Activated naive CD4-positive, alpha-beta T cell treated with anti-CD3 and anti-CD28 coated beads for 36 hours (primary cell): ENCODE data around the gene VAV2. TPM values are rescaled to one million over a fixed set of nuclear protein-coding genes. Genes with fewer than 3 reads are reported as not detected.

ENCODE experiments used
- CTCF ChIA-PET: fragments of 350-600 bp; sonication (Branson Sonifier 250); formaldehyde crosslinking; loops from one replicate; lab custom pipeline; 2021; ENCODE audit warnings: antibody characterized with exemption; lab: Charles Lee
- DNase-seq: peaks from one replicate; pipeline ENCODE4 v3.0.0-alpha.2; 2020
- H3K27ac Mint-ChIP-seq: one replicate; pipeline ENCODE4 v1.8.0; 2021; ENCODE audit warnings: mild to moderate bottlenecking, mixed read lengths
- H3K27me3 Mint-ChIP-seq: one replicate; pipeline ENCODE4 v1.8.0; 2021; ENCODE audit warnings: low read depth, mixed read lengths
- H3K36me3 Mint-ChIP-seq: one replicate; pipeline ENCODE4 v1.8.0; 2021; ENCODE audit warnings: low read depth, mixed read lengths
- H3K4me1 Mint-ChIP-seq: one replicate; pipeline ENCODE4 v1.8.0; 2021; ENCODE audit warnings: low read depth, mixed read lengths
- H3K4me3 Mint-ChIP-seq: one replicate; pipeline ENCODE4 v1.8.0; 2021; ENCODE audit warnings: mild to moderate bottlenecking, moderate library complexity, mixed read lengths
- H3K9me3 Mint-ChIP-seq: one replicate; pipeline ENCODE4 v1.8.0; 2021; ENCODE audit warnings: mixed read lengths
- intact Hi-C: fragments of 100-400 bp; cut with micrococcal nuclease; formaldehyde crosslinking; loops from one replicate; pipeline ENCODE4 v1.15.1; 2023
- total RNA-seq, 2 experiments: library from RNA; stranded (reverse); gene quantifications; one replicate each; pipeline ENCODE4 v1.2.3, GENCODE V29; 2021

The VAV2 gene
- total RNA-seq, 2 experiments from 2014 or later = 3.4 to 3.8 TPM

DNA sequence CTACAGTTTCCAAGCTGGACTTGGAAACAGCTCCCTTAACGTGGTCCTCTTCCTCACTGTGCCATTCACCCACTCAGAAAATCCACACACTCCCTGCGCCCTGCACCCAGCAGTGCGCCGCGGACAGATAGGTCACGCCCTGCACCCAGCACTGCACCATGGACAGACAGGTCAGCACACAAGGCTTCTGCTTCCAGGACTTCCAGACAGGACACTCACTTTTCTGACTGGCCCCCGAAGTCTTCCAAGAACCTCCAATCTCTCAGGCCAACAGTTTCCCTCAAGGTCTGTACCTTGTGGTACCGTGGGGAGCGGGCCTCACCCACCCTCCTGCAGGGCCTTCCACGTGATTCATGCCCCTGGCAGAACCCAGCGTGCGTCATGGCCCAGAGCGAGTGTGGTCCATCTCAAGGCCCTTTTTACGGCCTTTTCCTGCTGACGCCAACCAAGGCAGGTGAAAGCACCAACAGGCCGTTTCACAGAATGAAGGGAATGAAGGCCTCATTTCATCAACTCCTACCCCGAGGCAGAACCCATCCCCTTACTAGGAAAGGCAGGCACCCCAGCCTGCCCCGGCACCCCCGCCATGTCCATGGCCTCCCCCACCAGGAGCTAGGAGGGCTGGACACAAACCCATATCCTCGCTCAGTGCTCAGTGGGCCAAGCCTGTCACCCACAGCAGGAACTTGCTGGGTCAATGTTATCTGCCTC, 17.3 kb downstream of the VAV2 start:
- no peak overlapping the region for H3K4me3 Mint-ChIP-seq
- CTCF ChIA-PET = no interaction called here
- intact Hi-C loops = no loop called here
- no peak overlapping the region for H3K27ac Mint-ChIP-seq
- H3K4me1 Mint-ChIP-seq = no peaks in the 10 kb centered on the region
- no peaks in the 10 kb centered on the region for H3K36me3 Mint-ChIP-seq
- no peak for DNase-seq
- no peaks in the 10 kb centered on the region for H3K9me3 Mint-ChIP-seq
- H3K27me3 Mint-ChIP-seq = no peaks in the 10 kb centered on the region

DNA sequence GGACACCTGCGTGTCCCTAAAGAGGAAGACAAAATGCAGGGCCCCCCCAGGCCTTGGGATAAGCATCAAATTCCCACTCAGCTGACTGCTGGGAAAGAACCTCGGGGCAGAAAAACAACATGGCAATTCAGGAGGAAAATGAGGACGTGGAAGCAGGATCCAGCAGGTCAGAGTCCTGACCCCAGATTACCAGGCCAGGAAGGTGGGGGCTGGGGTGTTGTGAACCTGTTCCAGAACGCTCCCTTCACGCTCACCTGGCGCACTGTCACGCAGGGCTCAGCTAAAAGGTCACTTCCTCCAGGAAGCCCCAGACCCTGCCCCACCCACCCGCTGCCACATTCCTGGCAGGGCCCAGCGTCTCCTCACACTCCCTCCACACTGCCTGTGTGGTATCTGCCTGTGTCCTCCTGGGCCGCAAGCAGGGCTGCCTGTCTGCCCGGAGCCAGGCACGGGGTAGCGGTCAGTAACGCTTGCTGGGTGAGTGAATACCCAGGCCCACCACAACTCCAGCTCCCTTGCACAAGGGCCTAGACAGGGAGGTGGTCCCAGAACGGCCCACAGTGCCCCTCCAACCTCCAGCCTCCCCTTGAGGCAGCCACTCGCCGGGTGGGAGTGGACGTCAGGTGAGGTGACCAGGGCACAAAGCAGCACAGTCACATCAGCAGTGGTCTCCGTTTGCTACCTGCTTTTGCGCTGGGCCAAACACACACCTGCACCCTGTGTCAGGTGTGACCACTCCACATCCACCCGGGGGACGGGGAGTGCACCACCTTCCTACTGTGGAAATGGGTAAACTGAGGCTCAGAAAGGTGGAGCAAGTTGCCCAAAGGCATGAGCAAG, 18.1 kb downstream of the VAV2 start:
- Mint-ChIP-seq H3K9me3 (no peaks in the 10 kb centered on the region), H3K27ac (no peak overlapping the region), H3K27me3 (no peaks in the 10 kb centered on the region), H3K4me3 (no peak overlapping the region), H3K36me3 (no peaks in the 10 kb centered on the region), H3K4me1 (no peaks in the 10 kb centered on the region)
- CTCF ChIA-PET = no interaction called here
- no peak for DNase-seq
- intact Hi-C loops = no loop called here

DNA sequence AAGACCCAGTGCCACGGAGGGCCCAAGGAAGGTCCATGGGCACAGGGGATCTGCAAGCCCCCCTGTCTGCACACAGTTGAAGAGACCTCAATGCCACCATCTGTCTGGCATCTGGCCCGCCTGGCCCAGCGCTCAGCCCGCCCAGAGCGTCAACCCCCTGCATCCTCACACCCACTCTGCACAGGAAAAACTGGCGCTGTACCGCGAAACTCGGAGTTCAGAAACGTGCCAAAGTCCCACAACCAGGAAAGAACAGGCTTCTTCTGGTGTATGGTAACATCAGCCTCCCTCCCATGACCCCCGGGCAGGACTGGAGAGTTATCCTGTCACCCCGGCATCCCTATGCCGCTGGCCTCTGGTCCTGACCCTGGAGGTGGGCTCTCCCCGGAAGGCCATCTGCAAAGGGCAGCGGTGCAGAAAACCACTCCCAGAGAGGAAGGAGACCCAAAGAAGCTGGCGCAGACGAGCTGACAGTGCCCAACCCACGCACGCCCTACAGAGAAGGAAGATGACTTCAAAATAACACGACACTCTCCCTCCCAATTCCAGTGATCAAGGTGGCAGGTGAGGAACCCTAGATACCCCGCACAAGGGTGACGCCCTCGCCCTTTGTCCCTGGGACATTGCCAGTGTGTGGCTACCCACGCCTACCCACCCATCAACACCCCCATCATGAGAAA, 18.9 kb downstream of the VAV2 start:
- Mint-ChIP-seq H3K4me1 (no peaks in the 10 kb centered on the region), H3K27me3 (no peaks in the 10 kb centered on the region), H3K36me3 (no peaks in the 10 kb centered on the region), H3K27ac (no peak overlapping the region), H3K9me3 (no peaks in the 10 kb centered on the region), H3K4me3 (no peak overlapping the region)
- CTCF ChIA-PET = no interaction called here
- intact Hi-C loops = no loop called here
- no peak for DNase-seq

DNA sequence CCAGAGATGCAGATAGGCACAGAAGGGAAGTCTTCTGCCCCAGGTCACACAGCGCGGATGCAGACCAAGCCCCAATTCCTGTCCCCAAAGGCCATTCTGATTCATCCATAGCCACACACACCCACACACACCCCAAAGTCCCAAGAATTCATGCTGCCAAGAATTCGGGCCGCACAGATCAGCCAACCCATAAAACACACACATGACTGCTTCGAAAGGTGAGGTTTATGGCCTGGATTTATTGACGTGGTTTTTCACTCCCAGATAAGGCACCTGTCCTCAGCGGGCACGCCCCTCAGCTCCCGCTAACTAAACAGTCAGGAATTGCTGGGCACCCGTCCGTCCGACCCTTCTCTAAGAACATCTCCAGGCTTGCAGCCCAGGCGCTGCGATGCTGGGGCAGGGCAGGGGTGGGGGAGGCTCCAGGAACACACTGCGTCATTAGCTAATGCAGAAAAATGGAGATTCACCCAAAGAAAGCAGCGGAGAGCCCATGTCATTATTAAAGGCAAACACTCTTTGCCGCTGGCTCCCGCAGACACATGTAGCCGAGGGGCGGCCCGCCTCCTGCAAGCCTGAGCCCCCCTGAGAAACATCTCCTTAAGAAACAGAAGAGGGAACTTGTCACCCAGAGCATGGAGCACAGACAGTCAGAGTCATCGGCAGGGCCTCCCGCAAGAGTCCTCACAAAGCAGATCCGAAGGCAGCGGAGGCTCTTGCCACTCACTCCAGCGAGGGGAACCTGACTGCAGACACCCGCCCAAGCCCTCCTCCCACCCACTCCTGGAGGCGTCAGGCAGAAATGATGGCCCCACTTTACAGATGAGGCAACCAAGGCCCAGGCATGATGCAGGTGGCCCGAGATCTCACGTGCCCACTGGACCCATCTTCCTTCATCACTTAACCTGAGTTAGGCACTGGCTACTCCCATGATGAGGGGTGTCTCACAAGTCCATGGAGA, 19.9 kb downstream of the VAV2 start:
- H3K27ac Mint-ChIP-seq = no peak overlapping the region
- no peak for DNase-seq
- intact Hi-C loops = no loop called here
- H3K27me3 Mint-ChIP-seq = no peaks in the 10 kb centered on the region
- no peak overlapping the region for H3K4me3 Mint-ChIP-seq
- H3K9me3 Mint-ChIP-seq = no peaks in the 10 kb centered on the region
- H3K4me1 Mint-ChIP-seq = no peaks in the 10 kb centered on the region
- CTCF ChIA-PET = interaction anchor here (0.6 kb wide), 1 partner anchor 31 kb away, joined by 4 read pairs; no protein-coding TSS in a partner anchor
- H3K36me3 Mint-ChIP-seq = no peaks in the 10 kb centered on the region

DNA sequence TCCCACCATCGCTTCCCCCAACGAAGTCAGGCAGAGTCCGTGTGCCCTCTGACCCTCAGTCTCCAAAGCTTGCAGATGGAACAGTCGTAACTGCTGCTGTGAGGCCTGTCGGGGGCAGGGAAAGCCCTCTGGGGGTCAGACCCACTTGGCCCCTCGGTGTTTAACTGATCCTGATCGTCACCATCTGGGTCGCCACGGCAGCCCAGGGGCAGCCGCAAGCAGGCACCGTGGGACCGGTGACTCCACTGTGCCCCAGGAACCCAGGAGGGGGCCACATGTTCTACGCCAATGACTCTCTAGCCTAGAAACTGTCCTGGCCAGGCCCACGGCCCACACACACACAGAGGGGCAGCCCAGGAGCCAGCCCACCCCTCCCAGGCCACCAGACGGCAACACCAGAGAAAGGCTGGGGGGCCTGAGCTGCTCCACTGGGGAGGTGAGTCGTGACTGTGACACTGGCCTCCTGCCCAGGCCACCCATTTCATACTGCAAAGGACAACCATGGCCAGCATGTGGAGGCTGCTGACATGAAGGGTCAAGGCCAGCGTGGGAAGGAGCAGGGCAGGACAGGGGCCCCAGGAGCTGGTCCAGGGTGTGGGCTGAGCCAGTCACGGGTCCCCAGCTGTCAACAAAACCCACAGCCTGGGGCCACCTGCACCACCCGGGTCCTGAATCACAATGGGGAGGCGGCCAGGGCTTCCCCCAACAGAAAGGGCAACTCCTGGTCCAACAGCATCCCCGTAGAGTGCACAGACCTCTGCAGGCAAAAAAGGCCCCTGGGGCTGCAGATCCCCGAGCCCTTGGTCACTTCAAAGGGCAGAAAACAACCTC, 20.8 kb downstream of the VAV2 start:
- DNase-seq = no peak
- Mint-ChIP-seq H3K27me3 (no peaks in the 10 kb centered on the region), H3K27ac (no peak overlapping the region), H3K36me3 (no peaks in the 10 kb centered on the region), H3K9me3 (no peaks in the 10 kb centered on the region), H3K4me3 (no peak overlapping the region), H3K4me1 (no peaks in the 10 kb centered on the region)
- intact Hi-C loops = no loop called here
- CTCF ChIA-PET = no interaction called here

DNA sequence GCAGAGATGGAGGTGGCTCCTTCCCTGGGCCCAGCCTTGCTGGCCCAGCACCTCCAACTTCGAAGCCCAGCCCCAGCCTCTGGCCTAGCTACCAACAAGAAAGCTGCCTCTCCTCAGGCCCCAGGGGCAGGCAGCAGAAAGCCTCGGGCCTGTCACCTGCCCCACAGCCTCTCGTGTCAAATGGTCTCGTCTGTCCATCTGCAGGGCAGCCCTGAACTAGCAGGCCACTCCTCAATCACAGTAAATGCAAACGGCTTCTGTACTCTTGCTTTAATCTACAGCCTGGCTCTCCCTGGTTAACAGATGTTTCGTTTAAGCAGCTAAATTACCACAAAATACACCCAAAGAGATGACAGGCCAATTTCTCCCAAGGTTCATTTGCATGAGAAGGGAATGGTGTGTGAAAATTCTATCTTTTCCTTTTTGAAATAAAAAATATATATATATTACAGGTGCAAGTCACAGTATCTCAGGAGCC, 21.5 kb downstream of the VAV2 start:
- Mint-ChIP-seq H3K27me3 (no peaks in the 10 kb centered on the region), H3K4me1 (no peaks in the 10 kb centered on the region), H3K9me3 (no peaks in the 10 kb centered on the region), H3K36me3 (no peaks in the 10 kb centered on the region), H3K27ac (no peak overlapping the region), H3K4me3 (no peak overlapping the region)
- intact Hi-C loops = no loop called here
- no peak for DNase-seq
- CTCF ChIA-PET = no interaction called here

DNA sequence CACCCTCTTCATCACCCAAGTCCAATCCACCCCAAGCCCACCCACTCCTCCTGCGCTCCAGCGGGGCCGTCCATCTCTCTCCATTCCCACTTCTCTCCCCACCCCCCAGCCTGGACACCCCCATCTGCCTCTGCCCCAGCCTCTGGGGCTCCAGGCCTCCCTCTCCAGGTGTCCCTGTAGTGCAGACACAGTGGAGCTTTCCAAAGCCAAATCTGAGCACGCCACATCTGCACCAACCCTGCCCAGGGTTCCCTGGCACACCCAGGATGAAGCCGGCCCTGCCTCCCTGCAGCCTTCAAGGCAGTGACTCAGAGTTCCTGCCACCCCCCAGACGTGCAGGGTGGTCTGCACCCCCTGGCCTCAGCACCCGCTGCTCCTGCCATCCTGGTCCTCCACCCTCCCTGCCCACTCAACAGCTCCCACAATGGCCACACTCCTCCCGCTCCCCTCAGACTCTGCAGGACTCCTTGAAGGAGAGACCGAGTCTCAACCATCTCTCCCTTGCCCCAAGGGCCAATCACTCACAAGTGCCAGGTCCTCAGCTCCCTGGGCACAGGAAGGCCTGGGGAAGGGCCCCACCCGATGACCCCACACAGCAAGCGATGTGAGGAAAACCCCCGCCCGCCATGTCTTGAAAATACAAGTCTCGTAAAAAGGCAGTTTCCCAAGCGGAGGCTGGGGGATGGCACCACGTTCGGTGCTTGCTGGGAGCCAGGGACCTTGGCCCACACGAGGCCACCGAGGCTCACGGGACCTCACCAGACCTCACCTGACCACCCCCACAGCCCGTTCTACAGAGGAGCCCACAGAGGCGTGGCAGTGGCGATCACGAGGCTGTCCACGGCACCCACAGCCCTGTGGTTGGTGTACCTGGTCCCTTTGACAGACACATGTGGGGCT, 22.2 kb downstream of the VAV2 start:
- intact Hi-C loops = no loop called here
- H3K36me3 Mint-ChIP-seq = no peaks in the 10 kb centered on the region
- no peak overlapping the region for H3K4me3 Mint-ChIP-seq
- H3K27ac Mint-ChIP-seq = no peak overlapping the region
- no peaks in the 10 kb centered on the region for H3K27me3 Mint-ChIP-seq
- CTCF ChIA-PET = no interaction called here
- H3K4me1 Mint-ChIP-seq = no peaks in the 10 kb centered on the region
- H3K9me3 Mint-ChIP-seq = peaks cover under 1% of the 10 kb centered on the region
- no peak for DNase-seq

DNA sequence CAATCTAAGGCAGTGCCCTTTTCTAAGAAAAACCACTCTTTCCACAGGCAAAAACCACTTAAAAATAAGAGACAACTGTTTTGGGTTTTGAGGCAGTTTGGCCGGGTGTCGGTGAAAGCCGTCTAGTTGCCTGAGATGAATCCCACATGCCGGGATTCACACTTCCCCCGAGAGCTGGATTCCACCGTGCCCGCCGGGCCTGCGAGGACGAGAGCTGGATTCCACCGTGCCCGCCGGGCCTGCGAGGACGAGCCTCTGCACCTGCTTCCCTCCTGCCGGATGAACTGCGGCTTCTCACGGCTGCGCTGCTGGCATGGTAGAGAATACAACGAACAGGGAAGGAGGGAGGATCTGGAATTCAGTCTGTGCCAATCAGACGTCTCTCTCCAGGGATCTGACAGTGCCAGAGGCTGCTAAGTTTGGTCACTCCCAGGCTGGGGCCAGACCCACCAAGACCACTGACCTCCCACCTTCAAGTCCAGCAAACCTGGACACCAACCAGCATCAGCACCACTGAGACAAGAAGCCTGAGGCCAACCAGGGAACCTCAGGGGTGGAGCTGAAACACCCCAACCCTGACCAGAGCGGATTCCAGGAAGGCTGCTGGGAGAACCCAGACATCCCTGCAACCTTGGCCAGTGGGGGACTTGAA, 23.0 kb downstream of the VAV2 start:
- H3K4me3 Mint-ChIP-seq = no peak overlapping the region

DNA sequence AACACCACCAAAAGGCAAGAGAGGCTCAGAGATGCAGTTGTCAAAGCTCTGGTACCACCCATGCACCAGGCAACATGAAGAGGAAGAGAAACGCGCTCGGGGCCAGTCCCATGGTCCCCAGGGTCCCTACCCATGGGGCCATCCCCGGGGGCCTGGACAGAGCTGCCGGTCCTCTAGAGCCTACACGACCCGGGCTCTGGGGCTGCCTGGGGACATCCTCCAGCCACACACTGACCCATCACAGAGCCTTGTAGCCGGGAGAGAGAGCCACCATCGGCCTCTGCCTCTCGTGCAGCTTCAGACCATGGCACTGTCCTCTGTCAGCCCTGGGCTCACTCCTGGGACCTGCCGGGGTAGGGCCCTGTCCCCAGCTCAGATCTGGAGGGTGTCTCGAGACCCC, 23.7 kb downstream of the VAV2 start:
- H3K27me3 Mint-ChIP-seq = no peaks in the 10 kb centered on the region
- peaks cover 9% of the 10 kb centered on the region for H3K9me3 Mint-ChIP-seq
- no peak overlapping the region for H3K27ac Mint-ChIP-seq
- intact Hi-C loops = no loop called here
- CTCF ChIA-PET = interaction anchor here (0.6 kb wide), 1 partner anchor 779 kb away, joined by 5 read pairs; no protein-coding TSS in a partner anchor
- no peaks in the 10 kb centered on the region for H3K36me3 Mint-ChIP-seq
- H3K4me3 Mint-ChIP-seq = no peak overlapping the region
- H3K4me1 Mint-ChIP-seq = no peaks in the 10 kb centered on the region
- DNase-seq = no peak

More for the DNA sequence above, 23.0 kb downstream of the VAV2 start:
- H3K27me3 Mint-ChIP-seq = no peaks in the 10 kb centered on the region
- intact Hi-C loops = no loop called here
- no peaks in the 10 kb centered on the region for H3K4me1 Mint-ChIP-seq
- no peaks in the 10 kb centered on the region for H3K36me3 Mint-ChIP-seq
- CTCF ChIA-PET = interaction anchor here (0.6 kb wide), 1 partner anchor 779 kb away, joined by 5 read pairs; no protein-coding TSS in a partner anchor
- DNase-seq = no peak
- peaks cover 7% of the 10 kb centered on the region for H3K9me3 Mint-ChIP-seq
- H3K27ac Mint-ChIP-seq = no peak overlapping the region
